AG09309 (cell line): ENCODE results near the gene BICC1.

Source experiments
- DNase-seq: peaks from one replicate; pipeline ENCODE4 v3.0.0-alpha.2; 2010; ENCODE audit warnings: low read depth
- H3K4me3 ChIP-seq: 2 replicates; pipeline ENCODE4 v1.5.1; 2011; ENCODE audit warnings: mild to moderate bottlenecking, low read depth, low read length, moderate library complexity; ENCODE audit not compliant: control insufficient read depth
- TF ChIP-seq, protein P1 (sequence below): IDR thresholded peaks from 2 replicates; pipeline ENCODE4 v1.5.1; 2011; ENCODE audit warnings: mild to moderate bottlenecking, low read depth, low read length, inconsistent platforms; ENCODE audit not compliant: insufficient read depth, control insufficient read depth; ENCODE audit errors: missing control alignments

BICC1 gene

DNA sequence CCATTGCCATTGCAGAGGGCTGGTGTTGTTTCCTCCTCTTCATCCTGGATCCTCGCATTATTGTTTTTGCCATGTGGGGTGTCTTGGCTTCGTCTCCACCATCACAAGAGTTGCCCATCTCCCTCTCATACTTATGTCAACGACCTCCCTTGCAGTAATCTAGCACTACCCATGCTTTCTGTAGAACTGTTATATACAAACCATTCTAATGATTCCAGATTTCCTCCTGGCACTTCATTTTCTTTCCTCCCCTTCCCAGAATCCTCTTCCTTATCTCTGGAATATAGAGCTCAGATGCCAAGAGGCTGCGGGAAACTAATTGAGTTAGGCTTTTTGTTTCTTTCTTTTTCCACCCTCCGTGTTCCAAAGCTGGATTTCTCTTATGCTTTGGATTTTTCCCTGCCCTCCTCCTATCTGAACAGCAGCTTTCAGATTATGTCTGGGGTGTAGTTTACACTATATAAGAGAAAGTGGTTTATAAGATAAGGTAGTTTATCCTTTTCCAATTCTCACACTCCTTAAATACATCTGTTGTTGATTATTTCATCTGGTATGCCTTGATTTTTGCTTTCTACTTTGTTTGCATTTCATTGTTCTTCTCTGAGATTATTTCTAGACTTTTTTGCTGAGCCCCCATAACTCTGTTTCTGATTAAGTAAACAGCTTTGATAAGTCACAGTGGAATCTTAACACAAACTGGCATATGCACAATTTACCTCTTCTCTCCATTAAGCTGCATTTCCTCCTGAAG lies 264.1 kb downstream of the BICC1 start:
- no peak for DNase-seq
- no peak overlapping the region for H3K4me3 ChIP-seq
- TF ChIP-seq, protein P1, sequence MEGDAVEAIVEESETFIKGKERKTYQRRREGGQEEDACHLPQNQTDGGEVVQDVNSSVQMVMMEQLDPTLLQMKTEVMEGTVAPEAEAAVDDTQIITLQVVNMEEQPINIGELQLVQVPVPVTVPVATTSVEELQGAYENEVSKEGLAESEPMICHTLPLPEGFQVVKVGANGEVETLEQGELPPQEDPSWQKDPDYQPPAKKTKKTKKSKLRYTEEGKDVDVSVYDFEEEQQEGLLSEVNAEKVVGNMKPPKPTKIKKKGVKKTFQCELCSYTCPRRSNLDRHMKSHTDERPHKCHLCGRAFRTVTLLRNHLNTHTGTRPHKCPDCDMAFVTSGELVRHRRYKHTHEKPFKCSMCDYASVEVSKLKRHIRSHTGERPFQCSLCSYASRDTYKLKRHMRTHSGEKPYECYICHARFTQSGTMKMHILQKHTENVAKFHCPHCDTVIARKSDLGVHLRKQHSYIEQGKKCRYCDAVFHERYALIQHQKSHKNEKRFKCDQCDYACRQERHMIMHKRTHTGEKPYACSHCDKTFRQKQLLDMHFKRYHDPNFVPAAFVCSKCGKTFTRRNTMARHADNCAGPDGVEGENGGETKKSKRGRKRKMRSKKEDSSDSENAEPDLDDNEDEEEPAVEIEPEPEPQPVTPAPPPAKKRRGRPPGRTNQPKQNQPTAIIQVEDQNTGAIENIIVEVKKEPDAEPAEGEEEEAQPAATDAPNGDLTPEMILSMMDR: no peak

DNA sequence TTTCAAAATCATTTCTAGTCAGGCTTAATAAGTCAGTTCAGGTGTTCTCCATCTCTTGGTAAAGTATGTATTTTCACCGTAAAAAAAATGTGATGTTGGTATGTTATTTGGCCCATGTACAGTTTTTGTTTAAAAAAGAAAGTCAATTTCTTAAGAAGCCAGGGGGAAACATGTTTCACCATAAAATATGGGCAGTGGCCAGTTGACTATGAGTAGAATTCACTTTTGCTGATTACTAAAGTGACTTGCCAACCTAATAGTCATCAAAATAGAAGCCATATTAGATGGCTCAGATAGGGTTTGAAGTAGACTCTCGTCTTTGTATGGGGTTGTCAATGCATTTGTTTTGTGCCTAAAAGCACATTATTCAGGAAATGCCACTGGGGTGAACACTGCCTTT lies 266.3 kb downstream of the BICC1 start:
- TF ChIP-seq, protein P1: no peak
- no peak overlapping the region for H3K4me3 ChIP-seq
- no peak for DNase-seq

DNA sequence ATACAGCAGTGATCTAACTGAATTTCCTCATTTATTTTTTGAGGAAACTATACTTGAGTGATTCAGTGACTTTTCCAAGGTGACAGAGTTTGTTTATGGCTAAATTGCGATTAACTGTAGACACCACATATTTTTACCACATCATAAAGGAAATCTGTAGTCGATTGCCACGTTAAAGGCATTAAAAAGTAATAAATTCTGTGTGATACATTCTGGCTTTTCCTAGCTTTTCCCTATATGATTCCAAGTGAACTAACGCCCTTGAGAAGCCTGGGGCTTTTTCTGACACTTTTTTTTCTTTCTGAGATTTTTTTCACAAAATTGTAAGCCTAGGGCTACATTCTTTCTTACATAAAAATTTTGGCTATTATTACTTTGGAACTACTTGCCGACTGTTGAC lies 266.9 kb downstream of the BICC1 start:
- H3K4me3 ChIP-seq: no peak overlapping the region
- TF ChIP-seq, protein P1: no peak
- DNase-seq: no peak

DNA sequence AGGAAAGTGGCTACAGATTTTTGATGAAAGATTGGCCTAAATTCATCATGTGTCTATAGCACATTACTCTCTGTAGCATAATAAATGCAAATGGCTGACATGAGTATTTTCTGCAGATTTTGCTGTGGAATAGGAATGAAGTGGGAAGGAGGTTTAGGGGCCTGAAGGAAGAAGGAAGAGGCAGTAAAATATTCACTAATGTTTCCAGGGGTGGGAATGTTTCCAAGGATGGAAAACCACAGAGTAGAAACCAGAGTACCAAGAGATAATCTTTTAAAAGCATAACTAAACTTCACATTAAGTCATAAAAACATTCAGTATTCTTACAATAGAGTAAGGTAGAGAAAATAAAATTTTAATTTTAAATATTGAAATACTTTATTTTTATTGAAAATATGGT lies 267.8 kb downstream of the BICC1 start:
- TF ChIP-seq, protein P1: no peak
- DNase-seq: no peak
- no peak overlapping the region for H3K4me3 ChIP-seq

DNA sequence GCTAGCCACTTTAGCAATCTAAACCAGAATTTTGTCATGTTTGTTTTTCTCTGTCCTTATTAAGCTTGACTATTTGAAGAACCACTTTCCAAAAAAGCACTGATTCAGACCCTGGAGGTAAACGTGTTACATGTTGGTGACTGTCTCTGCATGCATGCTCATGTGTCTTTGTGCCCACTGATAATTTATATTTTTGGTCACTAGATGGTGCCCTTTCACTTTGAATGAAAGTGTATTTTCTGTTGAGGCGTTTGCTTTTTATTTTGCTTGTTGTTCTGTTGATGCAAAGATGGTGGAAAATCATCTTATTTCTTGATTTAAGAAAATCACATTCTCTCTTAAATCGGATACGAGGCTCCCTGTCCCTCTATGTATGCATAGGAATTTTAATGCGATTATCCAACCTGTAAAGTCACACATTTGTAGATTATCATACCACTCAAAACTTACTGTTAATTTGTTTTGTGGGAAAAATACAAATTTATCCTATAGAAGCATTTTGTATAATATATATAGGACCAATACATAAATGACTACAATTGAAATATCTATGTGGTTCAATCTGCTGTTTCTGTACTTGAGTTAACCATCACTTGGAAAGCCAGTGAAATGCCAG lies 269.3 kb downstream of the BICC1 start:
- DNase-seq: no peak
- H3K4me3 ChIP-seq: no peak overlapping the region
- TF ChIP-seq, protein P1: peak; percentile 50

DNA sequence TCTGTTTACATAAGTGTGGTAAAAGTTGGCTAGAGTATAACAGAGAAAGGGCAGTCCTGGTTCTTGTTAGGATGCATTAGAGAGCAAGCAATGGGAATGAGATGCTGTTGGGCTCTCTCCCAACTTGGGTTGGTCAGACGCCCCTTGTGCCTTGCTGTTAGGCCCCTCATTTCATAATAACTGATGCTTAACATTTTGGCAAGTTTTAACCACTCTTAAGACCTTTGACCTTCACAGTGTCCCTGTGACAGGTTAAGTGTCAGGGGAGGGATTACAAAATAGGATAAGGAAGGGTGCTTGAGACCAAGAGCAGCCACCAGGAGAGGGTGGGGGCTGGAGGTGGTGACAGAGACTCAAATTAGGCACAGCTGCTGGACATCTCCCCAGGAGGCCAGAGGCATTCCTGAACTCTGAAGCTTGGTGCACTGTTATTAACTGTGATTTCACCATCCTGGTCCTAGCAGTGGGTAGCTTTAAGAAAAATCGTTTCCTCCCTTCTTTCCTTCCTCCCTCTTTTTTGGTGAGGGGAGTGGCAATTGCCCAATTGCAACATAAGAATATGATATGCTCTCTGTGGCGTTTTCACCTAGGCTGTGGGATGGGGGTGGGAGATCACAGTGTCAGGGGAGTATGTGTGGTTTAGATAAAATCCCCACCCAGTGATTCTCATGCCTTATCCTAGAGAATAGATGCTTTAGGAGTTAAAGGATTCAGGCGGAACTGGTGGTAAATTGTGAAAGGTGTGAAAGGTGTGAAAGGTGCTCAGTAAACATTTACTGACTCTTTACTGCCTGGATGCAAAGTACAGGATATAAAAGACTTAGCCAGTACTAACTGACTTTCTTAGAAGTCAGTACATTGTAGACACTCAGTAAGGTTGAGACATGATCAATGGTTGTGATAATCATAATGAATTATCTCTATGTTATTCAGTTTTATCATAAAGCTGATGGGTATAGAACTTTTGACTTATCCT lies 270.5 kb downstream of the BICC1 start:
- no peak overlapping the region for H3K4me3 ChIP-seq
- DNase-seq: peak; percentile 55
- TF ChIP-seq, protein P1: no peak
